Measurements from ENCODE around the gene SERPINE1.

DNA sequence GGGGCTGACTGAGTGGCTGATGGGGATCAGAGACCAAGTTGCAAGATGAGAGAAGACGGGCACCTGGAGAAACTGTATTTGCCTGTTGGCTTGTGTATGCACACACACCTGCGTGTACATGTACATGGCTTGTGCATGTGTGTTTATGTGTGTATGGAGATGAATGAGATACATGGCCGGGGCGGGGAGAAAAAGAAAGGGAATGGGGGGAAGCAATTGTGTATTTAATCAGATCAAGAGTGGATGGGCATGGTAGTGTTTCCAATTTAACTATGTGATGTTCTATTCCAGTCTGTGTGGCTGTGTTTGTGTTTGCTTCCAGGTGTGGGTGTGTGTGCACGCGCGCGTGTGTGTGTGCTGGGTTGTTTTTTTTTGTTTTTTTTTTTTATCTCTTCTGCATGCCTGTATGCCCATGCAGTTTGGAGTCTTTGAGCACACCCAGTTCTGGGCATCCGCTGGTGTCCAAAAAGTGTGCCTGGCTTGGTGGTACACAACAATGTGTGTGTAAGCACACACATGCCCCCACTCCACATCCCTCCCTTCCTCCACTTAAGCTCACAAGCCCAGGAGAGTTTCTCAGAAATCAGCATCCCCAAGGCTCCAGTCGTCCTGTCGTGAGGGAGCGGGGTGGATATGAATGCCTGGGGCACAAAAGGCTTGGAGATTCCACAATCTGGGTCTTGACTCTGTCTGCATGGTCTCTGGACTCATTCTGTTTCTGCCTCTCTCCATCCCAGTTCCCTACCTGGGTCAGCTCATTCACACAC is 40.9 kb downstream of the SERPINE1 start:
- TF ChIP-seq, protein P1, sequence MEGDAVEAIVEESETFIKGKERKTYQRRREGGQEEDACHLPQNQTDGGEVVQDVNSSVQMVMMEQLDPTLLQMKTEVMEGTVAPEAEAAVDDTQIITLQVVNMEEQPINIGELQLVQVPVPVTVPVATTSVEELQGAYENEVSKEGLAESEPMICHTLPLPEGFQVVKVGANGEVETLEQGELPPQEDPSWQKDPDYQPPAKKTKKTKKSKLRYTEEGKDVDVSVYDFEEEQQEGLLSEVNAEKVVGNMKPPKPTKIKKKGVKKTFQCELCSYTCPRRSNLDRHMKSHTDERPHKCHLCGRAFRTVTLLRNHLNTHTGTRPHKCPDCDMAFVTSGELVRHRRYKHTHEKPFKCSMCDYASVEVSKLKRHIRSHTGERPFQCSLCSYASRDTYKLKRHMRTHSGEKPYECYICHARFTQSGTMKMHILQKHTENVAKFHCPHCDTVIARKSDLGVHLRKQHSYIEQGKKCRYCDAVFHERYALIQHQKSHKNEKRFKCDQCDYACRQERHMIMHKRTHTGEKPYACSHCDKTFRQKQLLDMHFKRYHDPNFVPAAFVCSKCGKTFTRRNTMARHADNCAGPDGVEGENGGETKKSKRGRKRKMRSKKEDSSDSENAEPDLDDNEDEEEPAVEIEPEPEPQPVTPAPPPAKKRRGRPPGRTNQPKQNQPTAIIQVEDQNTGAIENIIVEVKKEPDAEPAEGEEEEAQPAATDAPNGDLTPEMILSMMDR (IDR thresholded peaks at IDR 0.05), result no peak
- no peak for TF ChIP-seq EP300 (IDR thresholded peaks at IDR 0.05; ENCODE audit: low read depth)

All from transverse colon (tissue), 3 donors.